HepG2 (cell line): ENCODE measurements around the gene HCFC1R1. TPM values are rescaled to one million over a fixed set of nuclear protein-coding genes. Genes with fewer than 3 reads are reported as not detected.
A peak's percentile ranks its signal among the peaks of the same experiment; 100 is the strongest.

Experiments
- DNMT3B ChIP-seq: conservative IDR thresholded peaks from 2 replicates; pipeline ENCODE4 v1.6.1; 2016; ENCODE audit warnings: missing biosample characterization, control low read depth
- ELF1 ChIP-seq: sonication (generic); formaldehyde crosslinking; IDR thresholded peaks from 2 replicates; pipeline ENCODE4 v1.4.0; 2020; ENCODE audit warnings: missing genetic modification reagents
- ELK4 ChIP-seq: sonication (generic); formaldehyde crosslinking; IDR thresholded peaks from 2 replicates; pipeline ENCODE4 v1.9.0; 2021; ENCODE audit warnings: missing genetic modification reagents, borderline replicate concordance
- ETV6 ChIP-seq: sonication (generic); formaldehyde crosslinking; conservative IDR thresholded peaks from 2 replicates; pipeline ENCODE4 v1.4.0; 2020; ENCODE audit warnings: missing genetic modification reagents
- GABPA ChIP-seq, 2 experiments: IDR thresholded peaks; 2 replicates each; pipeline ENCODE4 v1.6.1; 2011 to 2016; ENCODE audit warnings: low read depth in 2 of 2, low read length in 1 of 2, missing biosample characterization in 1 of 2, missing genetic modification characterization in 1 of 2
- MTA3 ChIP-seq: sonication (generic); formaldehyde crosslinking; IDR thresholded peaks from 2 replicates; pipeline ENCODE4 v1.4.0; 2020; ENCODE audit warnings: missing genetic modification reagents
- ONECUT2 ChIP-seq: sonication (generic); formaldehyde crosslinking; IDR thresholded peaks from 2 replicates; pipeline ENCODE4 v1.4.0; 2020; ENCODE audit warnings: missing genetic modification reagents
- RFX3 ChIP-seq: IDR thresholded peaks from 2 replicates; pipeline ENCODE4 v1.6.1; 2016; ENCODE audit warnings: missing biosample characterization, missing genetic modification reagents
- SAP130 ChIP-seq: IDR thresholded peaks from 2 replicates; pipeline ENCODE4 v1.6.1; 2016; ENCODE audit warnings: low read depth
- SIX4 ChIP-seq: sonication (generic); formaldehyde crosslinking; IDR thresholded peaks from 2 replicates; pipeline ENCODE4 v1.4.0; 2020; ENCODE audit warnings: missing genetic modification reagents
- THAP11 ChIP-seq: IDR thresholded peaks from 2 replicates; pipeline ENCODE4 v1.6.1; 2016; ENCODE audit warnings: missing biosample characterization, missing genetic modification reagents
- THYN1 ChIP-seq: sonication (generic); formaldehyde crosslinking; IDR thresholded peaks from 2 replicates; pipeline ENCODE4 v1.8.1; 2023; ENCODE audit warnings: low read depth, mild to moderate bottlenecking, moderate library complexity, missing genetic modification reagents, borderline replicate concordance
- ZEB1 ChIP-seq: IDR thresholded peaks from 2 replicates; pipeline ENCODE4 v1.6.1; 2012; ENCODE audit warnings: mild to moderate bottlenecking, low read depth, inconsistent platforms; ENCODE audit not compliant: insufficient replicate concordance
- ZFP62 ChIP-seq: sonication (generic); formaldehyde crosslinking; IDR thresholded peaks from 2 replicates; pipeline ENCODE4 v1.4.0; 2020; ENCODE audit warnings: missing genetic modification reagents
- ZNF562 ChIP-seq: sonication (generic); formaldehyde crosslinking; IDR thresholded peaks from 2 replicates; pipeline ENCODE4 v1.8.0; 2022; ENCODE audit warnings: missing genetic modification reagents, borderline replicate concordance
- ZNF629 ChIP-seq: sonication (generic); formaldehyde crosslinking; conservative IDR thresholded peaks from 2 replicates; pipeline ENCODE4 v1.5.0; 2020; ENCODE audit warnings: missing genetic modification reagents
- ZNF687 ChIP-seq: sonication (generic); formaldehyde crosslinking; IDR thresholded peaks from 2 replicates; pipeline ENCODE4 v1.5.1; 2020; ENCODE audit warnings: mild to moderate bottlenecking, missing genetic modification reagents, moderate library complexity
- ZNF724P ChIP-seq: sonication (generic); formaldehyde crosslinking; IDR thresholded peaks from 2 replicates; pipeline ENCODE4 v1.8.0; 2022; ENCODE audit warnings: missing genetic modification reagents, borderline replicate concordance
- ZNF747 ChIP-seq: sonication (generic); formaldehyde crosslinking; IDR thresholded peaks from 2 replicates; pipeline ENCODE4 v1.8.1; 2023; ENCODE audit warnings: missing genetic modification reagents, mild to moderate bottlenecking, borderline replicate concordance
- ZNF800 ChIP-seq: sonication (generic); formaldehyde crosslinking; IDR thresholded peaks from 2 replicates; pipeline ENCODE4 v1.4.0; 2020; ENCODE audit warnings: missing genetic modification reagents
- ZUFSP ChIP-seq: sonication (generic); formaldehyde crosslinking; IDR thresholded peaks from 2 replicates; pipeline ENCODE4 v1.9.0; 2021; ENCODE audit warnings: missing genetic modification reagents, mild to moderate bottlenecking, borderline replicate concordance
- polyA plus RNA-seq, 8 experiments: library from polyadenylated mRNA; depleted of rRNA in 3 of 8; stranded (reverse) in 7 of 8; unstranded in 1 of 8; fragments of >200 nt; fragmentation: Illumina TruSeq in 4 of 8; extraction: Trizol in 4 of 8; gene quantifications; 2 replicates each; pipeline versions ENCODE4 v1.2.1 to v1.2.3, GENCODE V29; 2011 to 2016; ENCODE audit warnings: low read depth in 4 of 8, missing spikeins in 1 of 8, mixed read lengths in 1 of 8; ENCODE audit not compliant: insufficient read depth in 1 of 8
- total RNA-seq, 5 experiments: library from RNA; depleted of rRNA; stranded (reverse); fragments of >200 nt; fragmentation: Illumina TruSeq; extraction: Trizol; gene quantifications; 2 replicates each; pipeline ENCODE4 v1.2.3, GENCODE V29; 2016; ENCODE audit warnings: low read depth in 1 of 5

Gene HCFC1R1
- total and polyA plus RNA-seq, 2 of the 13 experiments (the other 11 are each of a cell fraction or from before 2014, with no cell fraction given) = 13.8 to 16.1 TPM

GRCh38 chr16:3065069-3065741 is 41.5 kb upstream of the HCFC1R1 start, which contains the start of gene IL32 (continued):
- TF ChIP-seq ZEB1 (peak; percentile 36), ZNF724P (CRISPR knock-in tag) (no peak; the same call in 1 of the 2 replicates), ZNF629 (CRISPR knock-in tag) (no peak), ZNF747 (CRISPR knock-in tag) (0 out of 2 replicates have a peak, but pooled peaks have one; percentile 48), ZUFSP (CRISPR knock-in tag) (no peak), ONECUT2 (CRISPR knock-in tag) (no peak), SAP130 (CRISPR knock-in tag) (peak; percentile 94), ZNF562 (no peak), ZFP62 (no peak), ELF1 (0 out of 2 replicates have a peak, but pooled peaks have one; percentile 23), THYN1 (CRISPR knock-in tag) (no peak), ETV6 (CRISPR knock-in tag) (no peak), GABPA (IDR thresholded peaks at IDR 0.05; ENCODE audit: low read depth, low read length) (no peak), GABPA (CRISPR knock-in tag; IDR thresholded peaks at IDR 0.05; ENCODE audit: low read depth) (peak; percentile 51), RFX3 (CRISPR knock-in tag) (no peak), THAP11 (CRISPR knock-in tag) (peak; percentile 35; the same call in 1 of the 2 replicates), MTA3 (CRISPR knock-in tag) (no peak), ZNF687 (peak; percentile 98), ZNF800 (CRISPR knock-in tag) (0 out of 2 replicates have a peak, but pooled peaks have one; percentile 37), DNMT3B (no peak), ELK4 (CRISPR knock-in tag) (no peak), SIX4 (CRISPR knock-in tag) (no peak)
